Cardiac septum (tissue), 1 donor: ENCODE results near the gene NUTM2D. TPM values are rescaled to one million over a fixed set of nuclear protein-coding genes. Genes with fewer than 3 reads are reported as not detected.
"Not testable (repeated sequence)": the region's sequence is repeated elsewhere in the genome, so short reads cannot be mapped to it uniquely, and the experiment has no call there.

Experiments
- DNase-seq: peaks from one replicate; pipeline ENCODE4 v3.0.0-alpha.2; 2020; ENCODE audit warnings: low spot score
- intact Hi-C: fragments of 100-400 bp; cut with DNase I; formaldehyde crosslinking; loops from one replicate; pipeline ENCODE4 v1.14.0; 2022
- long read RNA-seq: library from polyadenylated mRNA; unstranded; transcript quantifications from one replicate; pipeline ENCODE4 v2.0.0, GENCODE V29; 2021
- total RNA-seq: library from RNA; stranded (reverse); fragmentation: NEBNext Ultra II Directional; extraction: Animal tissue kit (Norgen Biotek cat#: 25700); gene quantifications from one replicate; pipeline ENCODE4 v1.2.1, GENCODE V29; 2021
- donor health status: DM: no; HTN: no; CAD: no.

Gene NUTM2D, protein sequence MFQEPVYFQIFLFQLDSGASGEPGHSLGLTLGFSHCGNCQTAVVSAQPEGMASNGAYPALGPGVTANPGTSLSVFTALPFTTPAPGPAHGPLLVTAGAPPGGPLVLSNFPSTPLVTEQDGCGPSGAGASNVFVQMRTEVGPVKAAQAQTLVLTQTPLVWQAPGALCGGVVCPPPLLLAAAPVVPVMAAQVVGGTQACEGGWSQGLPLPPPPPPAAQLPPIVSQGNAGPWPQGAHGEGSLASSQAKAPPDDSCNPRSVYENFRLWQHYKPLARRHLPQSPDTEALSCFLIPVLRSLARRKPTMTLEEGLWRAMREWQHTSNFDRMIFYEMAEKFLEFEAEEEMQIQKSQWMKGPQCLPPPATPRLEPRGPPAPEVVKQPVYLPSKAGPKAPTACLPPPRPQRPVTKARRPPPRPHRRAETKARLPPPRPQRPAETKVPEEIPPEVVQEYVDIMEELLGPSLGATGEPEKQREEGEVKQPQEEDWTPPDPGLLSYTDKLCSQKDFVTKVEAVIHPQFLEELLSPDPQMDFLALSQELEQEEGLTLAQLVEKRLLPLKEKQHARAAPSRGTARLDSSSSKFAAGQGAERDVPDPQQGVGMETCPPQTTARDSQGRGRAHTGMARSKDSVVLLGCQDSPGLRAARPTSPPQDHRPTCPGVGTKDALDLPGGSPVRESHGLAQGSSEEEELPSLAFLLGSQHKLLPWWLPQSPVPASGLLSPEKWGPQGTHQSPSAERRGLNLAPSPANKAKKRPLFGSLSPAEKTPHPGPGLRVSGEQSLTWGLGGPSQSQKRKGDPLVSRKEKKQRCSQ
- 3.0 TPM for total RNA-seq
- long read RNA-seq: 0 reads

DNA sequence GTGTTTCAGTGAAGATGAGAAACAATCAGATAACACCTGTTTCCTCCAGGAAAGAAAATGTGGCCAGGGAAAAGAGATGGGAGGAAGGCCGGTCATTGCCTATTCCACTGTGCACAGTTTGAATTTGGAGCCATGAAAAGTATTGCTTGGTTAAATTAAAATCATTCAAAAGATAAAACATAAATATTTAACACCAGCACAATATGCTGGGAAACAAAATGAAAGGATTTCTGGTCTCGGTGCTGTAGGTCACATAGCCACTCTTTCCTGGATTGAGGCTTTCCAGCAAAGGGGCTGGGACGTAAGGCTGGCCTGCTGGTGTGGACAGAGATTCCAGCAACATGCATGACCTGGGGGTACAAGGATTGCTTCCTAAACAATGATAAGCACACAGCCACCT is at the start of gene NUTM2D:
NUTM2D (plus strand) TSS at position 301 of the 400 bp plus-strand sequence. CDS start 522 bp downstream, outside the sequence.
- DNase-seq, intact Hi-C loops: not testable (repeated sequence)

DNA sequence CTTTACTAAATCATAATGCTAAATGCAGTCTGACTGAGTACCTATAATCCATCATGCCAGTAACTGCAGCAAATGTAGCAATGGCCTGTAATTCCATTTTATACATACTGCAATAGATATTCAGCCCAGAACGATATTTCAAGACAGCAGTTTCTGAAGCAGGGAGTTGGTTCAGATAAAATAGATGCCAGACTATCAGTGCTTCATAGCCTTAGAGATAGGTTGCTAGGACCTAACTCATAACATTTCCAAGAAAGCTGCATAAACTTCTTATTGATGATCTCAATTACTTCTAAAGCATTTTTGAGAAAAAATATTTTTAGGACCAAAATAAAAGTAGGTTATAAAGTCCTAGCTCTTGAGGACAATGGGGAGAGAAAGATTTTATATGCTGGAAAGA is 48.8 kb upstream of the NUTM2D start:
- intact Hi-C loops, DNase-seq: not testable (repeated sequence)

DNA sequence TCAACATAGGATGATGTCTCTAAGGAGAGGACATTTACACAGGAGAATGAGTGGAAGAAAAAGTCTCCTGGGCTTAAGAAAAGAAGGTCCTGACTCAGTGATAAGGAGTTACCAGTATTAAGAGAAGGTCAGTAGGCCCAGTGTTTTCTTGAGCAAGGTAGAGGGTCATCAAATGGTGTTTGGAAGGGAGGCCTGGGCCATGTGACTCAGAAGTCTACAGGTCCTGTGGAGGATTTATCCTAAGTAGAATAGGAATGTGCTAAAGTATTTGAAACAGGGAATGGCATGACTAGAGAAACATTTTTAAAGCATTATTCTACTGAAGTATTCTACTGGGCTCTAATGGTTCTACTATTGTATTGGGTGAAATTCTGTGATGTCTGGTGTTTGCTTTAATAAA is 47.9 kb upstream of the NUTM2D start:
- intact Hi-C loops, DNase-seq: not testable (repeated sequence)

DNA sequence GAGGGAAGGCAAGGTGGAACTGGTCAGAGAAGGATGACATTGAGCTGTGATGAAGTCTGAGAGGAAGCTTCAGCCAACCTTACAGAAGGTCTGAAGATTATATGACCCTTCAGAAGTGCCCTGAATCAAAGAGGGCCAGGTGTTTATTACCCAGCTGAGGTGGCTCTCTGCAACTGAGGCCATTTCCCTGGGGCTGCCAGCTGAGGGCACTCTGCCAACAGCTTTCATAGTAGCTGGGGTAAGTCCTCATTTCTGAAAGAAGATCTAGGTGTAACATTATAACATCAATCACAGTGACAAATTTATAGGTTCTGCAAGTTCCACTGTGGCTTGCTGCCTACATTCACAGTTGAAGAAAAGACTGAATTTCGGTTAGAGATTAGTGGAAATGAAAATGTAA is 46.0 kb upstream of the NUTM2D start:
- DNase-seq, intact Hi-C loops: not testable (repeated sequence)

DNA sequence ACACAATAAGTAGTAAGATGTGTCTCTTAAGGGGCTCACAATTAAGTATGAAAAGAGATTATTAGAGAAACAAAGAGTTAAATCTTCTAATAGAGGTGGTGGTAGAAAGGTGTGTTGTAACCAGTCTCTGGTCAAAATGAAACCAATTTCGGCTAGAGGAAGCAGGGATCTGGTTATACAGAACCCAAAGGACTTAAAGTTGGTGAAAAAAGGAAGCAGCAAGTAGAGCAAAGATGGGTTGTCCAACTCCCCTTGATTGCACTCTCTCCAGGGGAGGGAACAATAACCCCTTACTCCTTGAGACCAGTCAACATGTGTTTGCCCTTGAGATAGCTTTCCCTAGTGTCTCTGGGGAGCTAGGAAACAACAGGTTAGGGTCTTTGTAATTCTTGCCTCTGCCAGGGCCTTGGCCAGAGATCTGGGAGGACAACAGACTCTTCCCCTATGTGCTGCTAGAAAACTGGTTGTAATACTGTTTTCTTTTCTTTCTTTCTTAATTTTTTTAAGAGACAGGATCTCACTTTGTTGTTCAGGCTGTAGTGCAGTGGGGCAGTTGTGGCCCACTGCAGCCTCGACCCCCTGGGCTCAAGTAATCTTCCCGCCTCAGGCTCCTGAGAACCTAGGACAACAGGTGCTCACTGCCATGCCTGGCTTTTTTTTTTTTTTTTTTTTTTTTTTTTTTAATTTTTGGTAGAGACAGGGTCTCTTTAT is 43.7 kb upstream of the NUTM2D start:
- intact Hi-C loops, DNase-seq: not testable (repeated sequence)

DNA sequence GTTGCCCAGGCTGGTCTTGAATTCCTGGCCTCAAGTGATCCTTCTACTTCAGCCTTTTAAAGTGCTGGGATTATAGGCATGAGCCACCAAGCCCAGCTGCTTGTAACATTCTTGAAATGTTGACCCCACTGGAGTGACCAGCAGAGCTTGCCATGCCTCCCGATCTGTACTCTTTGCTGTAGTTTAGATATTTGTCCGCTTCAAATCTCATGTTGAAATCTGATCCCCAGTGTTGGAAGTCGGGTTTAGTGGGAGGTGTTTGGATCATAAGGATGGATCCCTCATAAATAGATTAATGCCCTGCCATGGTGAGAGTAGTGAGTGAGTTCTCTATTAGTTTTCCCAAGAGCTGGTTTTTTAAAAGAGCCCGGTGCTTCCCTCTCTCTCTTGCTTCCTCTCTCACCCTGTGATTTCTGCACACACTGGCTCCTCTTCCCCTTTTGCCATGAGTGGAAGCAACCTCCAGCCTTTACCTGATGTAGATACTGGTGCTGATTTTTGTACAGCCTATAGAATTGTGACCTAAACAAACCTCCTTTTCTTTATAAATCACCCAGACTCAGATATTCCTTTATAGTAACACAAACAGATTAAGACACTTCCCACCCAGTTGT is 43.1 kb upstream of the NUTM2D start:
- intact Hi-C loops, DNase-seq: not testable (repeated sequence)

DNA sequence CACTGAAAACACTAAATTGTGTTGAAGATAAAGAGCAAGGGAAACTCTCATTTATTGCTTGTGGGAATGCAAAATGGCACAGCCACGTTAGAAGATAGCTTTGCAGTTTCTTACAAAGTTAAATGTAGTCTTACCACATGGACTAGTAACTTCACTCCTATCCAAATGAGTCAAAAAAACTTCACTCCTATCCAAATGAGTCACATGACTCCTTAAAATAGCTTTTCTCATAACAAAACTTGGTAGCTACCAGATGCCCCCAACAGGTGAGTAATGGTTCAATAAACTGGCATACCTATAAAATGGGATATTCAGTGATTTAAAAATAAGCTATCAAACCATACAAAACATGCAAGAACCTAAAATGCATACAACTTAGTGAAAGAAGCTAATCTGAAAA is 36.0 kb upstream of the NUTM2D start:
- intact Hi-C loops, DNase-seq: not testable (repeated sequence)

DNA sequence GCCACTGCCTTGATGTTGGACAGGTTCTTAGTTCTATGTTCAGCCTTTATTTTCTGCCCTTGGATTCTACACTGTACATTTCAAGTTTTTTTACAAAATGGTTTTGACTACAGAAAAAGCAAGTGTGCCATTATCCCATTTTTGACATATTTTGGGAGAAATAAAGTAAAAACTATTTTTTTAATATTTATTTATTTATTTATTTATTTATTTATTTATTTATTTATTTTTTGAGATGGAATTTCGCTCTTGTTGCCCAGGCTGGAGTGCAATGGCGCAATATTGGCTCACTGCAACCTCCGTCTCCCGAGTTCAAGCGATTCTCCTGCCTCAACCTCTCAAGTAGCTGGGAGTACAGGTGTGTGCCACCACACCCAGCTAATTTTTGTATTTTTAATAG is 33.0 kb upstream of the NUTM2D start:
- DNase-seq, intact Hi-C loops: not testable (repeated sequence)

DNA sequence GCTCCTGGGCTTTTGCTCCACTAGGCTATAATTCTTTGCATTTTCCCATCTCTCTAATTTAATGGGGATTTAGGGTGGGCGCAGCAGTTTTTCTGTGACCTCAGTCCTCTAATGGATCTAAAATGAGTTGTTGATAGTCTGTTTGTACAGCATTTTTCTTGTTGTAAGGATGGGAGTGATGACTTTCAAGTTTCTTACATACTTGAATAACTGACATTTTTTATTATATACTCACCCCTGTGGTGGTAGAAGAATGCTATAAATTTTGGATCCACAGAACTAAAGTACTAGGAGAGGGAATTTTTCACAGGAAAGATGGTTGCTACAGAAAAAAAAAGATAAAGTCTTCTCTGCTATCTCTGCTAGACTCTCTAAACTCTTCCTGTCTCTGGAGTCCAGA is 29.6 kb upstream of the NUTM2D start:
- intact Hi-C loops, DNase-seq: not testable (repeated sequence)

DNA sequence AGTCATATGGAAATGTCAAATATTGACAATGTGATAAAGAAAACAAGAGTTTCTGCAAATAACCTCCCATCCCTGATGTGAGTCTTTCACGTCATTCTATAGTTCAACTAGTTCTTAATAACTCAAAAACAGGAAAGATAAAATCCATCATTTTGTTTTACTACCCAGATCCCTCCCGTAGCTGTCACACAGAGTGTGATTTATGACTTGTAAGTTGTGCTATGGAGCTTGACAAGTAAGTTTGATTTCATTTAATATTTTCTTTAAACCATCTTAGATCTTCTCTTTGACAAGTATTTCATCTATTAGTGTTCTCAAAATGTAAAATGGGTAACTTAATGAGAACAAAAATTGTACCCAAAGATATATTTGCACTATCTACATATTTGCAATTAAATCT is 28.4 kb upstream of the NUTM2D start:
- DNase-seq, intact Hi-C loops: not testable (repeated sequence)

DNA sequence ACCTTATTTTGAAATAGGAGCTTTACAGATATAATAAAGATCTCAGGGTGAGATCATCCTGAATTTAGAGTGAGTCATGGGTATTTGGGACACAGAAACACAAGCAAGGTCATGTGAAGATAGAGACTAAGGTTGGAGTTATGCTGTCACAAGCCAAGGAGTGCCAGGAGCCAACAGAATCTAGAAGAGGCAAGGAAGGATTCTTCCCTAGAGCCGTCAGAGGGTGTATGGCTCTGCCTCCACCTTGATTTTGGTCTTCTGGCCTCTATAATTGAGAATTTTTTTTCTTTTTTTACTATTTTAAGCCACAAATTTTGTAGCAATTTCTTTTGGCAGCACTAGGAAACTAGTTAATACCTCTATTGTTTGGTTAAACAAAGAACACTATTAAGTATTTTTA is 24.9 kb upstream of the NUTM2D start:
- intact Hi-C loops, DNase-seq: not testable (repeated sequence)

DNA sequence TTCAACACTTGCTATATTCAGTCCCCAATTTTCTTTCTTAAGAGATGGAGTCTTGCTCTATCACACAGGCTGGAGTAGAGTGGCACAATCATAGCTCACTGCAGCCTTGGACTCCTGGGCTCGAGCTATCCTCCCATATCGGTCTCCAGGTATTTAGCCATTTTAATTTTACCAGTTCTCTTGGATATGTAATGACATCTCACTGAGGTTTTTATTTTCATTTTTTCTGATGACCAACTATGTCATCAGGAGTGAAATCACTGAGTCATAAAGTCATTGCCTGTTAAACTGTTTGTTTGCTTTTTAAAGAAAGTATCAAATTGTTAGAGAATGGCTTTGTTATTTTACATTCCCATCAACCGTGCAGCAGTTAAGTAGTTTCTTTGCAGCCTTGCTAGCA is 17.1 kb upstream of the NUTM2D start:
- DNase-seq, intact Hi-C loops: not testable (repeated sequence)

DNA sequence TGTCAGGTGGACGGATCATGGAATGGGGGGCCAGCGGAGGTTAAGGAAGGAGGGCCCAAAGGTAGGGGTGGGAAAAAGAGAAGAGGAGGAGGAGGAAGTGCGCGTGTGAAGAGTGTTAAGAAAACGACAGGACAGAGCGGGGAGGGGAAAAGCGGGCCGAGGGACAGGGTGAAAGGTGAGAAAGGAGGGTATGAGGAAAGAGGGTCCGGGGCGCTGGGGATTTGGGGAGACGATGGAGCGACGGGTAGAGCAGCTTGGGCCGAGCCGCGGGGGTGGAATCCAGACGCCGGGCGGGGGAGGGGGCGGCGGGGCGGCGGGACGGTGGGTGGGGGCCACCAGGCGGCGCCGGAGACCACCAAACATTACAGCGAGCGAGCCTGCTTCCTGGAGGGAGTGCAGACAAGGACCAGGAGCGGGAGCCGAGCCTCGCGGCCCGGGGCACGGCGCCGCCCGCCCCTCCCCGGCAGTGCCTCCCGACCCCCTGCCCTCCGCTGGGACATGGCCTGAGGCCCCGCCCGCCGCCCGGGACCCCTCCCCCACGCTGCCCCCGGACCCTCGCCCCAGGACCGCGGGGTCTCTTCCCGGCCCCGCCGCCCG is 15.9 kb upstream of the NUTM2D start:
- DNase-seq, intact Hi-C loops: not testable (repeated sequence)

DNA sequence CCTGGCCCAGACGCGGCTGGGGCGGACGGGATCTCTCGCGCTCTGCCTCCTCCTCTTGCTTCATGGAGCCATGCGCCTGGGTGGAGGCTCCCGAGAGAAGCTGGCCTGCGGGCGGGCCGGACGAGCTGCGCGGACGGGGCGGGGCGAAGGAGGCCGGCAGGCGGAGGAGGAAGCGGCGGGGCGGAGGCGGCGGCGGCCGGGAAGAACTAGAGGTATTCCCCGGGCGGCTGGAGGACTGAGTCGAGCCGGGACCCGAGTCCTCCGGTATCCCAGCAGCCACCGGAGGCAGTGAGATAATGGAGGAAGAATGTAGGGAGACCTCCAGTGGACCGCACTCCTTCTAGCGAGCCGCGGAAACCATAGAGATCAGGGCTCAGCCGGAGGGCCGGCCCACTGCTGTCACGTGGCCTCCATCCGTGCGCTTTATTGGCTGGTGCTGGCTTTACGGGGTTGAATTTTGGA is 15.3 kb upstream of the NUTM2D start:
- peak; percentile 95 for DNase-seq
- intact Hi-C loops: not testable (repeated sequence)

DNA sequence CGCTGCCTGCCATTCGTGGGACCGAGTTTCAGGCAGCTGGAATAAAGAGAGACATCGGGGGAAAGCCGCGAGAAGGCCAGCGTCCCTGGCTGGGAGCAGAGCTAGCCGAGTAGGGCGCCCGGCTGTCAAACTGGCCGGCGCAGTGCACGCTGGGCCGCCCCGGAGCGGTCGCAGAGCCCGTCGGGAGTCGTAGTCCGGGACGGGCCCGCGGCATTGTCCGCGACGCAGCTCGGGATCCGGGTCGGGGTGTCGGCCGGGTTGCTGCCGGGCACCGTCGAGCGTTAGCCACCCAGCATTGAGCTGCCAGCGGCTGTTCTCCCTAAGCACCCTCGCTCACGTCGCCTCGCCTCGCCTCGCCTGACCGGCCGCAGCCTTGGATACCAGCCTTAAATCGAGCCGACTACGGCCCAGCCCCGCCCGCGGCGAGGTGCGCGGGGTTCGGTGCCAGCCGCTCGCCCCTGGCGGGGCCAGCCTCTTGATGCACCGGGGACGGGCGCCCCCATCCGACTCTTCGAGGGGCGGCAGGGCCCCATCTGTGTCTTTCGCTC is 14.8 kb upstream of the NUTM2D start:
- DNase-seq: peak; percentile 91
- intact Hi-C loops: not testable (repeated sequence)

DNA sequence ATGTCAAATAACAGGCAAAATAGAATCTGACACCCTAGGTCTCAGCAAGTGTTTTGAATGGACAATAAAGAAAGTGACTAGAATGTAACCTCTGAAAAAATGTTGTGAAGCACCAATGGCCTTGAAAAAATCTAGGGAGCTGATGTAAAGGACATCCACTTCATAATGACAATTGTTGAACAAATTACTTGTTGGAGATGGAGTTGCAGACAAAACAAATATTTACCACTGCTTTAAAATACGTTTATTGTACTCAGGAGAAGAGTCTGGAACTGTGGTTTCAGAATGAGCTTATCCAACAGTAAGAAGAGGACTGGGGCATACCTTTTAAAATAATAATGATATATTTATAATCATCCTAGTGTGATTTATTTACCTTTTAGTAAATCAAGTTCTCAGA is 11.8 kb upstream of the NUTM2D start:
- intact Hi-C loops, DNase-seq: not testable (repeated sequence)

DNA sequence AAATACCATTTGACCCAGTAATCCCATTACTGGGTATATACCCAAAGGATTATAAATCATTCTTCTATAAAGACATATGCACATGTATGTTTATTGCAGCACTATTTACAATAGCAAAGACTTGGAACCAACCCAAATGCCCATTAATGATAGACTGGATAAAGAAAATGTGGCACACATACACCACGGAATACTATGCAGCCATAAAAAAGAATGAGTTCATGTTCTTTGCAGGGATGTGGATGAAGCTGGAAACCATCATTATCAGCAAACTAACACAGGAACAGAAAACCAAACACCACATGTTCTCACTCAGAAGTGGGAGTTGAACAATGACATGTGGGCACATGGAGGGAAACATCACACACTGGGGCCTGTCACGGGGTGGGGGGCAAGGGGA is 7.4 kb upstream of the NUTM2D start:
- DNase-seq, intact Hi-C loops: not testable (repeated sequence)

DNA sequence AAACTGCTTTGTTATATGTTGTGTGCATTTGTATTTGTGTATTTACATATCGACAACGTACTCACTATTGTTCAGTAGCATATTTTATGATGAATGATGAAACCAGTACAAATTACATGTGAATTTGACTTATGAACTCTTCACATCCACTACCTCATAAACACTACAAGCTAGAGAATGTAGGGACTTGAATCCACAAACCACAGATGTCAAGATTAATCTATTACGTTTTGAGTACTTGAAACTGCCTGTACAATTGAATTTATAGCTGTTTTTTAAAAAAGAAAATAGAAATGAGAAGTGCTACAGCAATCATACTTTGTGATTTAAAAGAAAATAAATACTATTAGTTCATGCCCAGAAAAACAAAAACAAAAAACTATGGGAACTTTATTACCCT is 4.7 kb upstream of the NUTM2D start:
- intact Hi-C loops, DNase-seq: not testable (repeated sequence)

DNA sequence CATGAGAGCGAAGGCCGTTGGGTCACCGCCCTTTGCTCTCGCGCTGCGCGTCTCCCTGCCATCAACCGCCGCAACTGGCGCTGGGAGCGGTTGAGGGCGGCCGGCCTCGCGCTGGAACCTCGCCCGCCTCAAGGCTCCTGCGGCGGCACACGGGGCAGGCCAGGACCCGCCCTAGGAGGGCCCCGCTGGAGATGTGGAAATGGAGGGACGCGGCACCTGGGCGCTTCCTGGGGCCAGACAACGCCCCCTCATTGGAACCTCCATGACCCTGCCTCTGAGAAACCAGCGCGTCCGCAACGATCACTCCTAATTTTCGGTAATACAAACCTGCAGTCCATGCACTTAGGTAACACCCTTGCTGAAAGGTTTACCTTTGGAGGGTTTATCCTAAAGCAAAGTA is 2.4 kb upstream of the NUTM2D start:
- intact Hi-C loops, DNase-seq: not testable (repeated sequence)
